HG02588 (cell line): ENCODE measurements around the gene ZNF117.
"Not testable (repeated sequence)": the region's sequence is repeated elsewhere in the genome, so short reads cannot be mapped to it uniquely, and the experiment has no call there.

Source experiments
- ATAC-seq: cut with Tn5 transposase; IDR thresholded peaks from one replicate; pipeline ENCODE4 v1.9.1; 2021; ENCODE audit warnings: mild to moderate bottlenecking, moderate library complexity; ENCODE audit not compliant: unreplicated experiment

The ZNF117 gene

DNA sequence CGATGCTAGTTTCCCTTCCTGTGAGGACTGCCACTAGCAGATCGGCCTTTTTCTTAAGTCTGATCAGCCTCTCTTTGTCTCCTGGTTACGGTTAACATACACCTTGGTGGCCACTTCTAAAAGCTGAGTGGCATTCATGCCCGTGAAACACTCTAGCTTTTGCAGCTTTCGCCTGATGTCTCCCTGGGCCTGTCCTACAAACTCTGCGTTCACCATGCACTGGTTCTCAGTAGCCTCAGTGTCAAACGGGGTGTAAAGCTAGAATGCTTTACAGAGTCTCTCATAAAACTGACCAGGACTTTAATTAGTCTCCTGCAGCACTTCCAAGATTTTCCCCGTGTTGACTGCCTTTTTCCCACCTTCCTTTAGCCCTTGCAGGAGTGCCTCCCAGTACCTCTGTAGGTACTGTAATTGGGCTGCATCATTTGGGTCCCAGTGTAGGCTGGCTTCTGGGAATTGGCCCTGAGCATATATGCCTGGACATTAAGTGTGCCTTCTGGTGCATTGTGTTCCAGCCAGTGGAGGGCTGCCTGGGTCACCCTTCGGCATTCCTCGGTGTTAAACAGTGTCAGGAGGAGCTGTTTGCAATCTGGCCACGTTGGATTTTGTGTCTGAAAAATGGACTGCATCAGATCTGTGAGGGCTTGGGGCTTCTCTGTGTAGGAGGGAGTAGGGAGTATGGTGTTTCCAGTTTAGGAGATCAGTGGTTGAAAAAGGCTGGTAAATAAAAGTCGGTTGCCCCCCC is 6.5 kb upstream of the ZNF117 start:
- no peak for ATAC-seq

DNA sequence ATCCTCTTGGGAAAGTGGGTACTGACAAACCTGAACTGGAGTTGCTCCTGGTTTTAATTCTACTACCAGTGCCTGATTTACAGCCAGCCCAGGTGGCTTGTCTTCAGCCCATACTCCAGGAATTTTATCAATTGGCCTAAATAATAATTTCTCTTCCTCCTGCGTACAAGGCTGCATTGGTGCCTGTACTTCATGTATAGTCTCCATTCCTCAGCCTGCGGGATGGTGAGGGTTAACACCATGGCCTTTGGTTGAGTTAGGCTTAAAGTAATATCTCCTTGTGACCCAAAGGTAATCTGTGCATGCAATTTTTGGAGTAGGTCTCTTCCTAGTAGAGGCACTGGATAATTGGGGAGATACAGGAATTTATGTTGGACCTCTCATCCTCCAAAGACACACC is 5.5 kb upstream of the ZNF117 start:
- ATAC-seq, result no peak

DNA sequence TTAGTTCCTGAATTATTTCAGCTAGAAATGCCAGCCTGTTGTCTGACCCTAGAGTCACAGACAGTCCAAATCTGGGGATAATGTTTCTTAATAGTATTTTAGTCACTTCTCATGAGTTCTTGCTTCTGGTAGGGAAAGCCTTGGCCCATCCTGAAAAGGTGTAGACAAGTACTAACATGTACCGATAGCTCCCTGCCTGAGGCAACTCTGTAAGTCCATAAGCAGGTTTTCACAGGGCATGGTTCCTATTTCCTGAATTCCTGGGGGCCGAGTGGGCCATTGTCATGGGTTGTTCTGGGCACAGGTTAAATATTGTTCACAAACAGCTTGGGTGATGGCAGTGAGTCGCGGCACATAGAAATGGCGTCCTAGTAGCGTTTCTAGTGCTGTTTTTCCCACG is 3.1 kb upstream of the ZNF117 start:
- no peak for ATAC-seq

DNA sequence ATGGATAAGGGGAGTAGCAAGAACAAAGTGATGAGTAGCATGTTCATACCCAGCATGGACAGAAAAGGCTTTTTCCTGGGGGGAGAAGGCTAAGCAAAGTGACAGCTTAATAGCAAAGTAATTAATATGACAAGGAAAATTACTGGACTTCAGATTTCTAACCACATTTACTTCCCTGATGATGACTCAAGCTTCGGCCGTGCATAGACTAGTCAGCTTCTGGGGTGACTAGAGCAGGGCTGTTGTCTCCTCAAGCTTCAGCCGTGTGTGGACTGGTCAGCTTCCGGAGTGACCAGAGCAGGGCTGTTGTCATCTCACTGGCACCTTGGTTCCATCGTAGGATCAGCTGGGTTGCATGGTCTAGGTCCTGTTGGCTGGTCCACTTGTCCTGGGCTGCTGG is 2.1 kb upstream of the ZNF117 start:
- no peak for ATAC-seq

DNA sequence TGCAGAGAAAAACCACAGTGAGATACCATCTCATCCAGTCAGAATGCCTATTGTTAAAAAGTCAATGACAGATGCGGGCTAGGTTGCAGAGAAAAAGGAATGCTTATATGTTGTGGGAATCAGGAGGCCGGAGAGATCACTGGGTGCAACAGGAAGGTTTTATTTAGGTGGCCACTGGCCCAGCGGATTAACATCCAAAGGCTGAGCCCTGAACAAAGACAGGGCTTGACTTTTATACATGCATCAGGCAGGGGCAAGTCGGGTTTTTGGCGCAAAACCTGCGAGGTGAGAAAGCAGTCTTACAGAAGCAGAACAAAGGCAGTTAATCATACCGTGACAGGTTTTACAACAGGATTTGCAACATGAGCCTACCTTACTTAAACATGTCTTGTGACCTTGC is 620 bp downstream of the ZNF117 start:
- no peak for ATAC-seq

DNA sequence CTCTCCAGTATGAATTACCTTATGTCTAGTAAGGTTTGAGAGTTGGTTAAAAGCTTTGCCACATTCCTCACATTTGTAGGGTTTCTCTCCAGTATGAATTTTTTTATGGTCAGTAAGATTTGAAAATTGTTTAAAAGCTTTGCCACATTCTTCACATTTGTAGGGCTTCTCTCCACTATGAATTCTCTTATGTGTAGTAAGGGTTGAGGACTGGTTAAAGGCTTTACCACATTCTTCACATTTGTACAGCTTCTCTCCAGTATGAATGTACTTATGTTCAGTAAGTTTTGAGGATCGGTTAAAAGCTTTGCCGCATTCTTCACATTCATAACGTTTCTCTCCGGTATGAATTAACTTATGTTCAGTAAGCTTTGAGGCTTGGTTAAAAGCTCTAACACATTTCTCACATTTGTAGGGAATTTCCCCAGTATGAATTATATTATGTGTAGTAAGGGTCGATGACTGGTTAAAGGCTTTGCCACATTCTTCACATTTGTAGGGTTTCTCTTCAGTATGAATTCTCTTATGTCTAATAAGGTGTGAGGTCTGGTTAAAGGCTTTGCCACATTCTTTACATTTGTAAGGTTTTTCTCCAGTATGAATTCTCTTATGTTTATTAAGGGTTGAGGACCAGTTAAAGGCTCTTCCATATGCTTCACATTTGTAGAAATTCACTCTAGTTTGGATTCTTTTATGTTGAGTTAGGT is 12.2 kb downstream of the ZNF117 start:
- no peak for ATAC-seq

DNA sequence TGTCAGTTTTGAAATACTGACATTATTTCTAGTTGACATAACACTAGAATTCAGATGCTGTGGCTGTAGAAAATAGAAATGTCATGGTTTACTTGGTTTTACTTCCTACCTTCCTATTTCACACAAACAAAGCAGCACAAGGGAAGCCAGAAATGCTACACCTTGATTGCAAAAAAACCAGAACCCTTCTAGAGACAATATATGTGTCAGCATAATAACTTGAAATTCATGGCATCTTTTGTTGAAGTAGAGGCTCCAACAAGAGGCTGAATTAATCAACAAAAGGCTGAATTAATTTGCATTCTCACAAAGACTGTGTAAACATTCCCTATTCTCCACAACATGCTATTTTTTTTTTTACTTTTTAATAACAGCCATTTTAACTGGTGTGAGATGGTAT is 25.2 kb downstream of the ZNF117 start:
- no peak for ATAC-seq

DNA sequence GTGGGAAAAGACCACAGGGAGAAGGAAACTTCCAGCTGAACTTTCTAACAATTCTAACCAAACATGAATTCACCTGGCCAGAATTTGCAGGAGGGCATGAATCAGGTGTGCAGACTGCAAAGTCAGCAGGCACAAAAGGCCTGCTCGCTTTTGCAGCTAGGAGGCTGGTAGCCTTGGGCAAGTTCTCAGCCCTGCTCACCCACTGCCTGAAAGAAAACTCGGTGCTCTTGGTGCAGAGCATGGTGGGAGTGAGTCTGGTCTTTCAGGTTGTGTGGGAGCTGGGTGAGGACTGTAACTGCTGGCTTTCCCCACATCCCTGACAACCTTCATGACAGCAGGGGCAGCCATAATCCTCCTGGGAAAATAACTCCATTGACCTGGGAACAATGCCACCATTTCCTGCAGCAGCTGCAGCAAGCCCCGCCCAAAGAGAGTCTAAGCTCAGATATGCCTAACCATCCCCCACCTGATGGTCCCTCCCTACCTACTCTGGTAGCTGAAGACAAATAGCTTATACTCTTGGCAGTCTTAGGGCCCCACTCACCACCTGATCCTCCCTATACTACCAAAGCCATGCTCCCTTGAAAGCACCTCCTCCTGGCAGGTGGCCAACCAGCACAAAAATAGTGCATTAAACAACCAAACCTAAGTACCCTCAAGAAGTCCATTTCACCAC is 31.6 kb downstream of the ZNF117 start:
- no peak for ATAC-seq

DNA sequence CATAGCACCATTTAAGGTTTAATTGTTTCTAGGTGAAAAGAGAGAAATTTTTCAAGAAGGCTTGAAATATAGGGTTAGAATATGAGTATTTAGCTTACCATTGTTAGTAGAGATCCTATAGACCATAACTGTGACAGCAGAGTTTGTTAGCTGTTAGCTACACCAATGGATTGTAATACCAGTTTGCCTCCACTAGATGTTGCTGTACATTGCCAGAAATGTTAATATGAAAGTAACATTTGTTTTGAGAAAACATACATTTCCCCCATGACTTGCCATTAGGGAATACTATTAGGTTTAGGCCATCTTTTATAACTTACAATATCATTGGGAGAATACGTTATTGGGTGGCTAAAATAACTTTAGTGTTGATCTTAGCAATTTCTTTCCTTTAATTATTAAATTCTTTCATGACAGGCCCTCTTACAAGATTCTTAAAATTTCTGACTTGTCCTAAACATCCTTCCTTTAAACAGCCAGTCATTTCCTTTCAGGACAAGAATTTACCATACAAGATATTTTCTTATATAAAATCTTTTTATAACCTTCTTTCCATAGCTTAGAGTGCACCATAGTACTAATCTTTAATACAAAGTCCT is 39.5 kb downstream of the ZNF117 start:
- peak; percentile 54 for ATAC-seq

DNA sequence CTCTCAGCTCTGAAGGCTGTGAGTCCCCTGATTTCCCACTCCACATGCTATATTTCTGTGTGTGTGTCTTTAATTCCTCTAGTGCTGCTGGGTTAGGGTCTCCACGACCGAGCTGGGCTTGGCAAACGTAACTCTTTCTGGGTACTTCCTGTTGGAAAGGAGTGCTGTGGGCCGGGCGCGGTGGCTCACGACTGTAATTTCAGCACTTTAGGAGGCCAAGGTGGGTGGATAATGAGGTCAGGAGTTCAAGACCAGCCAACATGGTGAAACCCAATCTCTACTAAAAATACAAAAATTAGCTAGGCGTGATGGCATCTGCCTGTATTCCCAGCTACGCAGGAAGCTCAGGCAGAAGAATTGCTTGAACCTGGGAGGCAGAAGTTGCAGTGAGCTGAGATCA is 40.2 kb downstream of the ZNF117 start:
- ATAC-seq, result not testable (repeated sequence)

DNA sequence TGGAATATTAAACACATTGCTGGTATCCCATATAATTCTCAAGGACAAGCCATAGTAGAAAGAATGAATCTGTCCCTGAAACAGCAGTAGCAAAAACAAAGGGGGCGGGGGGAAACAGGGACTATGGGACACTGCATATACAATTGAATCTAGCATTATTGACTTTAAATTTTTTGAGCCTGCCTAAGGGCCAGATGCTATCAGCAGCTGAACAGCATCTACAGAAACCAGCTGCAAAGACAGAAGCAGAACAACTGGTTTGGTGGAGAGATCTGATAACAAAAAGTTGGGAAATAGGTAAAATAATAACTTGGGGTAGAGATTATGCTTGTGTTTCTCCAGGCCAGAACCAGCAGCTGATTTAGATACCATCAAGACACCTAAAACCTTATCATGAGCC is 42.1 kb downstream of the ZNF117 start:
- ATAC-seq, result not testable (repeated sequence)

DNA sequence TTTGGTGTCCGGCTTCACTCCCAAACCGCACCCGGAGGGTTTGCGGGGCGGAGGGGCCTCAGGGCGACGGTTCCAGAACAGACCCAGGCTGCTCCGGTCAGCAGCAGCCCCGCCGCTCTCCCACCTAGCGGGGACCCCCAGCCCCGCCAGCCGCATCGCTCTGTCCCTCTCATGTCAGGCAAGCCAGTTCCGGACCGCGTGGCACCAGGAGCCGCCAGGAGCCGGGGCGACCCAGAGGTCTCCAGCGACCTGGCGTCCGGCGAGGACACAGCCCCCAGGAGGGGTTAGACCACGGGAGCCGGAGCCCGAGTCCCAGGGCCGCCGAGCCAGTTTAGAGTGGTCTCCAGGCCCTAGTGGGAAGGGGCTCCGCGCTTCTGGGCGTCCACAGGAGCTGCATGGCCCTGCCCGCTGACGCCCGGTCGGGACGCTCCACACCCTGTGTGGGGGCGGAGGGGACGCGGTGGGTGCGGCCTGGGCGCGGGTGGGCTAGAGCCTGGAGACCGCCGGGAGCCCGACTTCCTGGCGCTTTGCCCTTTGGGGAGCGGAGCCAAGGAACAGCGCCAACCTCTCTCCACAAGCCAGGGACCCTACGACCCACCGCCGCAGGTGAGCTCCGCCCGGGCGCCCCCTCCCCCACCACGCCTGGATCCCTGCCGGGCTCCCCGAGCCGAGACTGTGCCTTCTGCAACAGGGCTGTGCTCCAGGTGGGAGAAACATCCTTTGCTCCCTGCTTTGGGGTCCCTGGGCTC is 43.4 kb downstream of the ZNF117 start:
- no peak for ATAC-seq

DNA sequence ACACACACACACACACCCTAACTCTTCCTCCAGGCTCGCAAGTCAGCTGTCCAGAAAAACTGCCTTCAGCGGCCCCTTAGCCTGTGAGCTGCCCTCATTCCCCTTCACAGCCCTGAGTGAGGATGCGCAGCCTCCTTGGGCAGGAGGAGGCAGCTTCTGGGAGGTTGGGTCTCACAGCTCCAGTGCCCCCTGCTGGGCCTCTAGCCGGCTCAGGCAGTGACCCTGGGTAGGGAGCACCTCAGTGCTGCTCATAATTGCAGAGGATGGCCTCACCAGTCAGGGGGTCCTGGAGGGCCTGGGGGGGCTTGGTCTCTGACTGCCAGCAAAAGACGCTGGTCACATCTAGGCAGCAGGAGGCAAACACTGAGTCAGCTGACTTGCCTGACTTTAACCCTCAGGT is 44.1 kb downstream of the ZNF117 start:
- no peak for ATAC-seq

DNA sequence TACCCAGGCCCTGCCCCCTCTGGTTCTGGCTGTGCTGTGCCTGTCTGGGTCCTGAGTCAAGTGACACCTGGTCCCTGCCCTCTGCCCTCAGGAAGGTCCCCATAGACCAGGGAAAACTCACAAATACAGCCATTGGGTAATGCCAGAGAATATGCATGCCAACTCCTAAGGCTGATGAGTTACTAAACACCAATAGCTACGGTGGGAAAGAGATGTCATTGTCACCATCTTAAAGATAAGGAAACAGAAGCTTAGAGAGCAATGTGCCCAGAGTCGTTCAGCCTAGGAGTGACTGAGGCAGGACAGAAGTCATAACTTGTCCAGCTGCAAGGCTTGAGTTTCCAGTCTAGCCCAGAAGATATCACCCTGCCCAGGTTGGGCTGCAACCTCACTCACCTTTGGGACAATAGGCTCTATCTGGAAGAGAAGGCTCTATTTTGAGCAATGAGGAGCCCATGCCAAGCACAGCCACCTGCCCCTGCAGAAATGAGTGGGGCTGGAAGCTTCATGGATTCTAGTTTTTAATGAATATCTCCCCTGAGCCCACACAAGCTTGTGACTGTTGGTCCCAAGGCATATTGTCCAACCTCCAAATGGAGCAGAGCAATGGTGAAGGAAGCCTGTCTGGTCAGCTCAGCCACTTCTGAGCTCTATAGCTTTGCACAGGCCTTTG is 45.2 kb downstream of the ZNF117 start:
- ATAC-seq, result no peak

DNA sequence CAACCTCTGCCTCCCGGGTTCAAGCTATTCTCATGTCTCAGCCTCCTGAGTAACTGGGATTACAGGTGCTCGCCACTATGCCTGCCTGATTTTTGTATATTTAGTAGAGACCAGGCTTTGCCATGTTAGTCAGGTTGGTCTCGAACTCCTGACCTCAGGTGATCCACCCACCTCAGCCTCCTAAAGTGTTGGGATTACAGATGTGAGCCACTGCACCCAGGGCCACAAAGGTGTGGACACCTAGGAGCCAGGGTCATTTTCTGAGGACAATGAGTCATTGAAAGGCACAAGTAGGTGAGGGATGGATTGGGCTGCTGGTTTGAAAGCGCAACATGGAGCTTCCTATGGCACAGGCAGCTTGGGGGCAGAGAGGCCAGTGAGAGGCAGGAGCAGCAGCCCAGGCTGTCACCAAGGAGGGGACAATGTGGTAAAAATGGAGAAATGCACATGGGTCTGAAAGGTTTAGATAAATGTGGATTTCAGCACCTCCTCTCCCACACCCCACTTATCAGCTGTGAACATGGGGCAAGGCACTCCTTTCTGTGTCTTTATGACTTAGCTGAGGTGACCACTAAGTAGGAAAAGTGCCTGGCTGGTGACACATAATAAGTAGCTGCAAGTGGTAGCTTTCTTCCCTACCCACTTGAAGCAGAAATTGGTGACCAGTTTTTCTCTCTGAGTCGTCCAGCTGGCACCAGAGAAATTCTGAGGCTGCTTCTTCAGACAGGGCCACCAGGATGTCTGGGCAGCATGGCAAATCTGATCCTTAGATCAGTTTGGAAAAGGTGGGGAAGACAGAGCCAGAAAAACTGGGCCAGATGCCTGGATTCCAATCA is 46.0 kb downstream of the ZNF117 start:
- ATAC-seq, result not testable (repeated sequence)

DNA sequence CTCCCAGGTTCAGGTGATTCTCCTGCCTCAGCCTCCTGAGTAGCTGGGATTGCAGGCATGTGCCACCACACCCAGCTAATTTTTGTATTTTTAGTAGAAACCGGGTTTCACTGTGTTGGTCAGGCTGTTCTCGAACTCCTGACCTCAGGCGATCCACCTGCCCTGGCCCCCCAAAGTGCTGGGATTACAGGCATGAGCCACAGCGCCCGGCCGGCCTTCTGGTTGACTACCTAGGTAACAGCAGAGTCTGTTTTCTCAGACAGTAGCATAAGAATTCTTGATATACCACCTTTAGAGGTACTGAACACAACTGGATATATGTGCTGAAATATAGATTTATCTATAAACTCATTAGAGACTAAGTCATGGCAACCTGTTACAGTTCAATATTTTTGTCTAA is 50.8 kb downstream of the ZNF117 start:
- ATAC-seq, result not testable (repeated sequence)

DNA sequence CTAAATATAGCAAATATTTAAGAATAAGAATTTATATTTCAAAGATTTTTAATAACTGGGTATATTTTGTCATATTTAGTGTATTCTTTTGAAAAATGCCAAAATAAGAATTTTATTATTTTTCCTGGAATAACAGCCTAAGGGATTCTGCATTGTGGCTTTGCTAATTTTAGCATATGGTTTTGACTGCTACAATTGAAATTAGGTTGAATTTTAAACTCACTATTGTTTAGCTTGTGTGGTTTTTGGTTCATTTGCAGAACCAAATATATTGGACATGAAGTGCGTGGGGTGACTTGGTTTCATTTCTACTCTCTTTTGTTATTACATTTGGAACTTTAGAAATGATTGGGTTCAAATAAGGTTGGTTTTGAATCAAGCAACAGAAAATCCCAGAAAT is 52.3 kb downstream of the ZNF117 start:
- ATAC-seq, result no peak

DNA sequence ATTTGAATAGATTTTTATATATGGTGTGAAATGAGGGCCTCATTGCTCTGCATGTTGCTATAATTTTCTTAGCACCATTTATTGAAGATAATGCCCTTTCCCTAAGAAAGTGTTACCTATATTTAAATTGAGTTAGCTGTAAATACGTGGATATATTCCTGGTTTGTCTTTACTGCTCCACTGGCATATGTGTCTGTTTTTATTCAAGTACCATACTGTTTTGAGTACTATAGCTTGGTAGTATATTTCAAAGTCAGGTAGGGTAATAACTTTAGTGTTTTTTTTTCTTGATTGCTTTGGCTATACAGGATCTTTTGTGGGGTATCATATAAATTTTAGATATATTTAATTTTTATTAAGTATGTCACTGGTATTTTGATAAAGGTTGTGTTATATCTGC is 56.4 kb downstream of the ZNF117 start:
- no peak for ATAC-seq
